GM12878 (cell line): Measurements from ENCODE around the gene NCKAP5. TPM values are rescaled to one million over a fixed set of nuclear protein-coding genes. Genes with fewer than 3 reads are reported as not detected.

Experiments
- ATAC-seq: fragments of 200-7000 bp; cut with Tn5 transposase; 3 replicates; pipeline ENCODE4 v1.9.1; 2020; ENCODE audit warnings: mild to moderate bottlenecking, moderate library complexity
- BruUV-seq: library from RNA; stranded (reverse); fragments of 400-500 nt; replicated peaks from 2 replicates; lab custom pipeline; 2021; lab: Mats Ljungman, UMichigan
- CTCF ChIA-PET: fragments of 300-600 bp; sonication (Branson Sonifier 250); formaldehyde crosslinking; extraction: SDS; loops from one replicate; lab custom pipeline; 2021; ENCODE audit warnings: inconsistent platforms; lab: Yijun Ruan, JAX
- POLR2A ChIA-PET: fragments of 350-600 bp; formaldehyde crosslinking; extraction: SDS; loops from one replicate; lab custom pipeline; 2021; ENCODE audit warnings: inconsistent platforms; lab: Charles Lee
- RAD21 ChIA-PET: fragments of 300-600 bp; sonication (Branson Sonifier 250); formaldehyde crosslinking; loops from one replicate; lab custom pipeline; 2023; ENCODE audit warnings: antibody characterized with exemption; ENCODE audit not compliant: unreplicated experiment; lab: Charles Lee
- SMC1A ChIA-PET: fragments of 300-600 bp; sonication (Branson Sonifier 250); formaldehyde crosslinking; loops from one replicate; lab custom pipeline; 2023; ENCODE audit not compliant: unreplicated experiment, uncharacterized antibody; lab: Charles Lee
- DNase-seq: peaks from one replicate; pipeline ENCODE4 v3.0.0-alpha.2; 2011; ENCODE audit warnings: low read depth, low spot score
- FAIRE-seq: peaks from 3 replicates; lab custom pipeline; 2011; peaks lifted over from hg19 to GRCh38; lab: Jason Lieb, UNC
- H2AFZ ChIP-seq: 2 replicates; pipeline ENCODE4 v1.6.0; 2011; ENCODE audit warnings: low read depth, low read length, control low read depth; ENCODE audit not compliant: control insufficient read depth
- H3K27ac ChIP-seq: 2 replicates; pipeline ENCODE4 v1.5.1; 2011; ENCODE audit warnings: control low read depth; ENCODE audit not compliant: control insufficient read depth, insufficient read depth
- H3K27me3 ChIP-seq, 2 experiments: replicated peaks in 1 of 2; 2 replicates each; pipeline versions ENCODE4 v1.6.0 to v1.6.1; 2011; ENCODE audit warnings: low read length in 1 of 2; ENCODE audit not compliant: control insufficient read depth in 2 of 2, insufficient read depth in 2 of 2
- H3K36me3 ChIP-seq, 2 experiments: 2 replicates each; pipeline ENCODE4 v1.5.1; 2011; ENCODE audit warnings: low read length in 1 of 2; ENCODE audit not compliant: control insufficient read depth in 2 of 2, insufficient read depth in 2 of 2
- H3K4me1 ChIP-seq: 2 replicates; pipeline ENCODE4 v1.6.1; 2011; ENCODE audit warnings: mild to moderate bottlenecking, low read length, moderate library complexity, mixed read lengths; ENCODE audit not compliant: control insufficient read depth, insufficient read depth
- H3K4me2 ChIP-seq: 2 replicates; pipeline ENCODE4 v1.6.0; 2011; ENCODE audit warnings: control low read depth; ENCODE audit not compliant: control insufficient read depth, insufficient read depth
- H3K4me3 ChIP-seq: fragments of 200-600 bp; sonication (generic); 2 replicates; pipeline ENCODE4 v1.5.1; 2016
- H3K79me2 ChIP-seq: 2 replicates; pipeline ENCODE4 v1.6.0; 2011; ENCODE audit warnings: low read length; ENCODE audit not compliant: control insufficient read depth, insufficient read depth
- H3K9ac ChIP-seq: 2 replicates; pipeline ENCODE4 v1.8.0; 2011; ENCODE audit warnings: low read length, control low read depth, mixed read lengths; ENCODE audit not compliant: control insufficient read depth, insufficient read depth
- H3K9me3 ChIP-seq: replicated peaks from 3 replicates; pipeline ENCODE4 v1.5.1; 2011; ENCODE audit warnings: mild to moderate bottlenecking, low read length; ENCODE audit not compliant: control insufficient read depth, insufficient read depth
- H4K20me1 ChIP-seq: 2 replicates; pipeline ENCODE4 v1.6.0; 2011; ENCODE audit not compliant: control insufficient read depth, insufficient read depth
- CBX3 ChIP-seq: fragments of 200-600 bp; sonication (generic); IDR thresholded peaks from 2 replicates; pipeline ENCODE4 v1.6.1; 2016; ENCODE audit warnings: low read depth, borderline replicate concordance
- ESRRA ChIP-seq: IDR thresholded peaks from 2 replicates; pipeline ENCODE4 v1.6.1; 2012; ENCODE audit warnings: mild to moderate bottlenecking, low read length, improper control_type of control experiment
- JUNB ChIP-seq: IDR thresholded peaks from 2 replicates; pipeline ENCODE4 v1.6.1; 2016; ENCODE audit warnings: antibody characterized with exemption, mild to moderate bottlenecking
- MEF2B ChIP-seq: fragments of 450-650 bp; IDR thresholded peaks from 2 replicates; pipeline ENCODE4 v1.6.1; 2018; ENCODE audit warnings: mild to moderate bottlenecking, moderate library complexity; ENCODE audit not compliant: partially characterized antibody, poor library complexity, severe bottlenecking
- NRF1 ChIP-seq: conservative IDR thresholded peaks from 2 replicates; pipeline ENCODE4 v1.6.1; 2011; ENCODE audit warnings: mild to moderate bottlenecking, low read depth, low read length, improper control_type of control experiment
- RAD51 ChIP-seq: fragments of 450-650 bp; IDR thresholded peaks from 2 replicates; pipeline ENCODE4 v1.6.1; 2016; ENCODE audit warnings: moderate library complexity, mild to moderate bottlenecking, inconsistent platforms
- SPI1 ChIP-seq: IDR thresholded peaks from 2 replicates; pipeline ENCODE4 v1.6.1; 2011; ENCODE audit warnings: low read depth, mild to moderate bottlenecking, low read length, moderate library complexity, borderline replicate concordance; ENCODE audit not compliant: insufficient read depth
- YY1 ChIP-seq: IDR thresholded peaks from 2 replicates; pipeline ENCODE4 v1.6.1; 2011; ENCODE audit warnings: low read depth, mild to moderate bottlenecking, low read length
- WGBS: methylation state at CpG from one replicate; pipeline ENCODE4 v1.1.6; 2016; ENCODE audit warnings: low lambda C conversion rate; ENCODE audit not compliant: insufficient replicate concordance, insufficient coverage; ENCODE audit errors: missing lambda C conversion rate; 5-methylcytosine and 5-hydroxymethylcytosine counted together
- in situ Hi-C: fragments of 300-500 bp; cut with MboI; formaldehyde crosslinking; loops from 9 replicates; pipeline ENCODE4 v1.14.3; 2018; ENCODE audit warnings: mixed read lengths
- intact Hi-C: fragments of 100-400 bp; cut with micrococcal nuclease; formaldehyde crosslinking; loops from one replicate; pipeline ENCODE4 v1.14.2; 2022; ENCODE audit not compliant: unreplicated experiment
- polyA plus RNA-seq, 11 experiments: library from polyadenylated mRNA; depleted of rRNA in 4 of 11; unstranded in 6 of 11; stranded (reverse) in 5 of 11; fragments of >200 nt; fragmentation: Nextera tagmentation in 4 of 11; fragmentation: Illumina TruSeq in 1 of 11; extraction: Ambion mirVana in 4 of 11; extraction: Trizol in 1 of 11; gene quantifications; 1 replicate in 1 of 11; 2 replicates in 10 of 11; pipeline versions ENCODE4 v1.2.1 to v1.2.3, GENCODE V29; 2011 to 2016; ENCODE audit warnings: inconsistent platforms in 2 of 11, missing spikeins in 2 of 11, low read depth in 1 of 11
- total RNA-seq, 4 experiments: library from RNA; depleted of rRNA in 3 of 4; stranded (reverse); fragments of >200 nt in 3 of 4; fragmentation: Illumina TruSeq in 1 of 4; extraction: Trizol in 1 of 4; gene quantifications; 2 replicates each; pipeline versions ENCODE4 v1.2.1 to v1.2.3, GENCODE V29; 2013 to 2021

Gene NCKAP5
- total and polyA plus RNA-seq, 10 of the 15 experiments (the other 5 are each of a cell fraction or from before 2014, with no cell fraction given): 0.06 to 0.44 (median 0.16) TPM

DNA sequence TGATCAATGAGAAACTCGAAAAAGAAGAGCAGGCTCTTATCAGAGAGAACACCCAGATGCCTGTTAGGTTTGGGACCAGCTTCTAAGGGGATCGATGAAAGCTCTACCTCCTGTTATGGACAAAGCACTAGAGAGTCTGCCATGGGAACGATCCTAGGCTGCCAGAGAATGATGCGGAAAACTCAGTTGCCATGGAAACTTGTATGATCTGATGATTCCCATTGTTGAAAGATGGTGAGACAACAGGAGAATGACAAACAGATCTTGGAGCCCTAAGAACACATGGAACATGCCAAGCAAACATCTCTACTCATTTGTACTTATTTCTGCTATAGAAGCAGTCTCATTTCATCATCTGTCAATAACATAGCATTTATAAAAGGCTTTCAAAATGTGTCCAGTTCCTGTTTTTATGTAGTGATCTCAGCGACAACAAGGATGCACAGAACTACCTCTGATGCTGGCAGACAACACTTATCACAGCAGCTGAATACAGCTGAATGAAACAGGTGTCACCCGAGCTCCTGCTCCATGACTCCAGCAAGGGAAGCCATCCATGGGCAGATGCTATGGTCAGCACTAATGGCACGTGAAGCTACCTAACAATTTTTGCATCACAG lies 59.6 kb downstream of the NCKAP5 start:
- Histone ChIP-seq H3K9me3 (no peaks in the 10 kb centered on the region), H3K4me1 (no peaks in the 10 kb centered on the region), H3K9ac (no peak overlapping the region), H3K36me3 (no peaks in the 10 kb centered on the region), H2AFZ (no peak overlapping the region), H3K27me3 (no peaks in the 10 kb centered on the region), H3K4me2 (no peak overlapping the region), H4K20me1 (no peaks in the 10 kb centered on the region), H3K79me2 (no peaks in the 10 kb centered on the region), H3K27ac (no peak overlapping the region), H3K4me3 (no peak overlapping the region)
- no TSS peak for BruUV-seq
- ChIA-PET POLR2A (no interaction called here), RAD21 (interaction anchor here (1.5 kb wide), 1 partner anchor 8 kb away, joined by 4 read pairs; no protein-coding TSS in a partner anchor), CTCF (interaction anchor here (1.0 to 3.2 kb wide), 3 partner anchors 10 to 87 kb away, joined by 3 to 17 read pairs (median 6); no protein-coding TSS in a partner anchor), SMC1A (interaction anchor here (1.0 to 2.5 kb wide), 3 partner anchors 10 to 12 kb away, joined by 3 to 8 read pairs (median 6); no protein-coding TSS in a partner anchor)
- peak; percentile 43; the same call in 2 of the 3 replicates for ATAC-seq
- TF ChIP-seq JUNB (no peak), ESRRA (no peak), SPI1 (peak; percentile 48; the same call in 1 of the 2 replicates), MEF2B (no peak), CBX3 (no peak), RAD51 (no peak), NRF1 (no peak), YY1 (no peak)
- no peak for DNase-seq
- in situ Hi-C loops: no loop called here
- FAIRE-seq: no peak
- intact Hi-C loops: no loop called here
- 21% methylated on average over 7 of the region's 7 CpGs for WGBS
